HG02970 (cell line): ENCODE results near the gene PSMD3.
"Not testable (repeated sequence)": the region's sequence is repeated elsewhere in the genome, so short reads cannot be mapped to it uniquely, and the experiment has no call there.

Source experiments
- ATAC-seq: cut with Tn5 transposase; IDR thresholded peaks from one replicate; pipeline ENCODE4 v1.9.1; 2021; ENCODE audit warnings: mild to moderate bottlenecking, moderate library complexity, moderate number of reproducible peaks; ENCODE audit not compliant: unreplicated experiment, low FRiP score

The PSMD3 gene

GRCh38 chr17:39995438-39995837 is 14.8 kb downstream of the PSMD3 start:
- no peak for ATAC-seq

- no peak for ATAC-seq
These were observed 15.6 kb downstream of the PSMD3 start for GRCh38 chr17:39996162-39996561.

- no peak for ATAC-seq
These were observed 16.2 kb downstream of the PSMD3 start for GRCh38 chr17:39996800-39997199.

- no peak for ATAC-seq
These were observed 16.9 kb downstream of the PSMD3 start for GRCh38 chr17:39997543-39997942.

- ATAC-seq: no peak
These were observed 18.5 kb downstream of the PSMD3 start for GRCh38 chr17:39999067-39999466.

GRCh38 chr17:40000161-40000560 is 19.6 kb downstream of the PSMD3 start:
- no peak for ATAC-seq

GRCh38 chr17:40001335-40001734 is 20.7 kb downstream of the PSMD3 start:
- not testable (repeated sequence) for ATAC-seq

- no peak for ATAC-seq
These were observed 23.5 kb downstream of the PSMD3 start for GRCh38 chr17:40004072-40004471.

- ATAC-seq: no peak
These were observed 24.1 kb downstream of the PSMD3 start for GRCh38 chr17:40004712-40005111.

- no peak for ATAC-seq
These were observed 24.9 kb downstream of the PSMD3 start for GRCh38 chr17:40005520-40005919.

GRCh38 chr17:40010946-40011500 is 30.4 kb downstream of the PSMD3 start:
- ATAC-seq: not testable (repeated sequence)

- ATAC-seq: not testable (repeated sequence)
These were observed 31.5 kb downstream of the PSMD3 start for GRCh38 chr17:40012017-40012647.

GRCh38 chr17:40014375-40014980 is 33.9 kb downstream of the PSMD3 start:
- no peak for ATAC-seq

GRCh38 chr17:40015005-40015997 is 34.7 kb downstream of the PSMD3 start, which contains the start of gene CSF3:
Gene CSF3 (plus strand): TSS chr17:40015440. CDS start chr17:40015475, 35 bp downstream.
- ATAC-seq: no peak

GRCh38 chr17:40015998-40016985 is 35.7 kb downstream of the PSMD3 start:
- no peak for ATAC-seq

GRCh38 chr17:40017422-40018080 is 36.9 kb downstream of the PSMD3 start:
- no peak for ATAC-seq

- ATAC-seq: no peak
These were observed 37.9 kb downstream of the PSMD3 start for GRCh38 chr17:40018211-40019121.
